Chondrocyte (in vitro differentiated cells): ENCODE measurements around the gene MPV17L2. TPM values are rescaled to one million over a fixed set of nuclear protein-coding genes. Genes with fewer than 3 reads are reported as not detected.

Source experiments
- DNase-seq: peaks from one replicate; pipeline ENCODE4 v3.0.0; 2021; ENCODE audit warnings: mixed read lengths, low spot score
- H3K27ac Mint-ChIP-seq: one replicate; pipeline ENCODE4 v1.8.0; 2021; ENCODE audit warnings: mild to moderate bottlenecking, moderate library complexity, mixed read lengths; ENCODE audit not compliant: unreplicated experiment
- H3K27me3 Mint-ChIP-seq: 2 replicates; pipeline ENCODE4 v1.8.0; 2021; ENCODE audit warnings: low read depth, mixed read lengths
- H3K36me3 Mint-ChIP-seq: 2 replicates; pipeline ENCODE4 v1.8.0; 2021; ENCODE audit warnings: low read depth, mixed read lengths
- H3K4me1 Mint-ChIP-seq: 2 replicates; pipeline ENCODE4 v1.8.0; 2021; ENCODE audit warnings: low read depth, mild to moderate bottlenecking, mixed read lengths
- H3K4me3 Mint-ChIP-seq: one replicate; pipeline ENCODE4 v1.8.0; 2021; ENCODE audit warnings: mild to moderate bottlenecking, moderate library complexity, mixed read lengths; ENCODE audit not compliant: unreplicated experiment
- H3K9me3 Mint-ChIP-seq: 2 replicates; pipeline ENCODE4 v1.8.0; 2021; ENCODE audit warnings: low read depth, mixed read lengths
- total RNA-seq: library from RNA; stranded (reverse); gene quantifications from 3 replicates; pipeline ENCODE4 v1.2.1, GENCODE V29; 2021
- TF ChIP-seq, protein P1 (sequence below): fragments of 200-600 bp; sonication (generic); IDR thresholded peaks from 2 replicates; pipeline ENCODE4 v1.5.0; 2021; ENCODE audit warnings: antibody characterized with exemption, mild to moderate bottlenecking, moderate library complexity

Gene MPV17L2
- total RNA-seq, 1 donor from 2014 or later, result 10.9 TPM

DNA sequence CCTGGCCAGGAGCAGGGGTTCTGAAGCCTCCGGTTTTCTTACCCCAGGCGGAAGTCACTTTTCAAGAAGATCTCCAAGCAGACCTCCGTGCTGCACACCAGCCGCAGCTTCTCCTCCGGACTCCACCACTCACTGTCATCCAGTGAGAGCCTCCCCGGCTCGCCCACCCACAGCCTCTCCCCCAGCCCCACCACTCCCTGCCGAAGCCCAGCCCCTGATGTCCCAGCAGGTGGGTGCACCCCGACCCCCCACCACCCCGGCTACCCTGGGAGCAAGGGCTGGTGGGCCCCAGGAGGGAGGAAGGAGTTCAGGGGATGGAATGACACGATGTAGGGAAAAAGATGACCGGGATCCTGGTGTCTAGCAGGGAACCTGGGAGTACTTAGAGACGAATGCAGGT, 45.6 kb upstream of the MPV17L2 start:
- Mint-ChIP-seq H3K27me3 (no peaks in the 10 kb centered on the region), H3K27ac (no peak overlapping the region), H3K4me3 (no peak overlapping the region), H3K9me3 (no peaks in the 10 kb centered on the region), H3K36me3 (peaks cover 14% of the 10 kb centered on the region), H3K4me1 (peaks cover 9% of the 10 kb centered on the region)
- TF ChIP-seq, protein P1, sequence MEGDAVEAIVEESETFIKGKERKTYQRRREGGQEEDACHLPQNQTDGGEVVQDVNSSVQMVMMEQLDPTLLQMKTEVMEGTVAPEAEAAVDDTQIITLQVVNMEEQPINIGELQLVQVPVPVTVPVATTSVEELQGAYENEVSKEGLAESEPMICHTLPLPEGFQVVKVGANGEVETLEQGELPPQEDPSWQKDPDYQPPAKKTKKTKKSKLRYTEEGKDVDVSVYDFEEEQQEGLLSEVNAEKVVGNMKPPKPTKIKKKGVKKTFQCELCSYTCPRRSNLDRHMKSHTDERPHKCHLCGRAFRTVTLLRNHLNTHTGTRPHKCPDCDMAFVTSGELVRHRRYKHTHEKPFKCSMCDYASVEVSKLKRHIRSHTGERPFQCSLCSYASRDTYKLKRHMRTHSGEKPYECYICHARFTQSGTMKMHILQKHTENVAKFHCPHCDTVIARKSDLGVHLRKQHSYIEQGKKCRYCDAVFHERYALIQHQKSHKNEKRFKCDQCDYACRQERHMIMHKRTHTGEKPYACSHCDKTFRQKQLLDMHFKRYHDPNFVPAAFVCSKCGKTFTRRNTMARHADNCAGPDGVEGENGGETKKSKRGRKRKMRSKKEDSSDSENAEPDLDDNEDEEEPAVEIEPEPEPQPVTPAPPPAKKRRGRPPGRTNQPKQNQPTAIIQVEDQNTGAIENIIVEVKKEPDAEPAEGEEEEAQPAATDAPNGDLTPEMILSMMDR, result no peak
- no peak for DNase-seq

GRCh38 chr19:18149596-18149975, 43.4 kb upstream of the MPV17L2 start:
- Mint-ChIP-seq H3K4me3 (no peak overlapping the region), H3K27me3 (no peaks in the 10 kb centered on the region), H3K4me1 (peaks cover 18% of the 10 kb centered on the region), H3K36me3 (peaks cover 11% of the 10 kb centered on the region), H3K27ac (no peak overlapping the region), H3K9me3 (no peaks in the 10 kb centered on the region)
- TF ChIP-seq, protein P1, result no peak
- DNase-seq, result no peak

DNA sequence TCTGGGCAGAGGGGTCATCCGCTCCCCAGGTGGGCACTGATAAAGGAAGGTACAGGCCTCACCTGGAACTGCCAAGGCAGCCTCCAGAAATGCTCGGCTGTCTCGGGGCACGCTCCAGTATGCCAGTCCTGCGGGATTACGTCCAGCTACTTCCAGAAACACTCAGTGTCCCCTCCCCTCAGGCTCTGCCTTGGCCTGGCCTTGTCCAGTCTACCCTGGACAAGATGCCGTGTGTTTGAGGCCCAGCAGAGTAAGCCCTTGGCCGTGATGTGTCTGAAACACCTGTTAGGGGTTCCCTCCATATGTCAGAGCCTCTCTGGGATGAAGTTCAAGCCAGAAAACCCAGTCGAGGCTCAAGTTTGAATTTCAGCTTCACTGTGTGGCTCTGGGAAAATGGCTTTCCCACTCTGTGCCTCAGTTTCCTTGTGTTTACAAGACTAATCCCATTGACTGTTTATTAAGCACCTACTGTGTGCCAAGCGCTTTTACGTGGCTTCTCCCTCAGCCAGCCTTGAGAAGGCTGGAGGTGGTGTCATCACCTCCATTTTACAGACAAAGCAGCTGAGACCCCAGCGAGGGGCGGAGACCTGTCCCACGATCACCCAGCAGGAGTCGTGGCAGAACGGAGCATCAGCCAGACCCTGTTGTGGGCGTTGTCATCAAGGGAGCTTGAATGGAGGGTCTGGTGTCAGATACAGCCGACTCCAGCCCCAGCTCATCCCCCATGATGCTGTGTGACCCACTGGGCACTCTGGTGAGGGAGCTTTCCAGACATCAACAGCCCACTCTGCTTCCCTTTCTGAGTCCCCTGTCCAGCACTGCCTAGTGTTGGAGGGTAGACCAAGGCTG, 42.0 kb upstream of the MPV17L2 start:
- H3K9me3 Mint-ChIP-seq, result no peaks in the 10 kb centered on the region
- H3K36me3 Mint-ChIP-seq, result peaks cover 6% of the 10 kb centered on the region
- DNase-seq, result no peak
- H3K4me1 Mint-ChIP-seq, result peaks cover 19% of the 10 kb centered on the region
- H3K4me3 Mint-ChIP-seq, result peak overlapping the region; percentile 89
- peak overlapping the region; percentile 97 for H3K27ac Mint-ChIP-seq
- H3K27me3 Mint-ChIP-seq, result no peaks in the 10 kb centered on the region
- TF ChIP-seq, protein P1, result no peak

- Mint-ChIP-seq H3K36me3 (peaks cover 3% of the 10 kb centered on the region), H3K27me3 (no peaks in the 10 kb centered on the region), H3K4me1 (peaks cover 33% of the 10 kb centered on the region), H3K9me3 (no peaks in the 10 kb centered on the region), H3K27ac (peak overlapping the region; percentile 97), H3K4me3 (peak overlapping the region; percentile 89)
- DNase-seq, result no peak
- TF ChIP-seq, protein P1, result peak; percentile 92
Observed at GRCh38 chr19:18152442-18152816, 40.6 kb upstream of the MPV17L2 start.

DNA sequence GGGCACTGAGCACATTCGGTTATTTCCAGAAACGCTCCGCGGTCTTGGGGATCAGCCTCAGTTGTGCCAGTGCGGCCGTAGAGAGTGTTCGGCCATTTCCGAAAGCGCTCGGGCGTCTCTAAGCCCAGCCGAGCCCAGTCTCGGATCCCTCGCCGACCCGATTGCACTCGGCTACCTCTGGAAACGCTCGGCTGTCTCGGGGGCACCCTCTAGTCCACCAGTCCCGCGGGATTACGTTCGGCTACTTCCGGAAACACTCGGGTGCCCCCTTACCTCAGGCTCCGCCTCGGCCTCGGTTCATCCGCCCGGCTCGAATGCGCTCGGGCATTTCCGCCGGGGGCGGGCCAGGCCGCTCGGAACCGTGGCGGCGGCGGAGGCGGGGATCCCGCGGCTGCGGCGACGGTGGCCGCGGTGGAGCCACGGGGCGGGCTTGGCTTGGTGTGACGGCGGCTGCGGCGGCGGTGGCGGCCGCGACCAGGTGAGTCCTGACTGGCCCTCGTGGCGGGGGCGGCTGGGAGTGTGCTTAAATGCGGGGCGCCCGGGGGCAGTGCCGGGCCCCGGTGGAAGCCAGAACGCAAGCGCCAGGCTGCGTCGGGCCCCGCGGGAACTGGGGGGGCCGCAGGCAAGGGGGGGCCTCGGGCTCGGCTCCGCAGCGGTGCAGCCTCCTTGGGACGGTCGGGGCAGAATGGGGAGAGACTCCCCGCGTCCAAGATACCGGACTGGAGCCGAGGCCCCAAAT, 40.0 kb upstream of the MPV17L2 start, which contains the start of gene PIK3R2:
Gene PIK3R2, plus strand, starts transcription at position 347 of the 739 bp plus-strand sequence. CDS start 2,717 bp downstream, outside the sequence.
- Mint-ChIP-seq H3K27ac (peak within 1 kb of the TSS; percentile 97), H3K4me1 (peaks cover 36% of the 10 kb centered on the region), H3K36me3 (peaks cover 1% of the 10 kb centered on the region), H3K4me3 (peak within 1 kb of the TSS; percentile 89), H3K9me3 (no peaks in the 10 kb centered on the region), H3K27me3 (no peaks in the 10 kb centered on the region)
- TF ChIP-seq, protein P1, result no peak
- peak; percentile 99 for DNase-seq
